HG02938 (cell line): ENCODE measurements around the gene PCDHA4.
"Not testable (repeated sequence)": the region's sequence is repeated elsewhere in the genome, so short reads cannot be mapped to it uniquely, and the experiment has no call there.

ENCODE experiments used
- ATAC-seq: cut with Tn5 transposase; IDR thresholded peaks from one replicate; pipeline ENCODE4 v1.9.1; 2021; ENCODE audit warnings: mild to moderate bottlenecking, moderate library complexity; ENCODE audit not compliant: unreplicated experiment

The PCDHA4 gene

DNA sequence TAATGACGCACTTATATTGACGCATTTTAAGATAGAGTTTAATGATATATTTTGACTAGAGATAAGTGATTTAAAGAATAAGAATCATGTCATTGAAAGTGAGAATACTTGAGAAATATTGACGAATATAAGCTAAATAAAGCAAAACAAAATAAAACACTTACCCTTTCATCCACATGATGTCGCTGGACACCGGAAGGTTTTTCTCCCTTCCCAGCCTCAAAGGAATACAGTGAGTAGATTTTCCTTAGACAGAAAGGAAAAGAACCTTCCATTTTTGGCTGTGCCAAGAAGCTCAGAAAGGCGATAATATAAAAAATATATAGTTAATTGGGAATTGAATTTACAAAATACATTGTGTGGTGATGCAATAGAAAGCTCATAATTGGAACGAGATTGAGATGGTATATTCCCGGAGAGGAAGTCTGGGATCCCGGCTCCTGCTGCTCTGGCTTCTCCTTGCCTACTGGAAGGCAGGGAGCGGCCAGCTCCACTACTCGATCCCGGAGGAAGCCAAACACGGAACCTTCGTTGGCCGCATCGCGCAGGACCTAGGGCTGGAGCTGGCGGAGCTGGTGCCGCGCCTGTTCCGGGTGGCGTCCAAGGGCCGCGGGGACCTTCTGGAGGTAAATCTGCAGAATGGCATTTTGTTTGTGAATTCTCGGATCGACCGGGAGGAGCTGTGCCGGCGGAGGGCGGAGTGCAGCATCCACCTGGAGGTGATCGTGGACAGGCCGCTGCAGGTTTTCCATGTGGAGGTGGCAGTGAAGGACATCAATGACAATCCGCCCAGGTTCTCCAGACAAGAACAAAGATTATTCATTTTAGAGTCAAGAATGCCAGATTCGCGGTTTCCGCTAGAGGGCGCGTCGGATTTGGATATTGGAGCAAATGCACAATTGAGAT is 14.8 kb downstream of the PCDHA4 start, which contains the start of gene PCDHA5:
Gene PCDHA5, plus strand, starts transcription at position 239 of the 906 bp plus-strand sequence.
- no peak for ATAC-seq

DNA sequence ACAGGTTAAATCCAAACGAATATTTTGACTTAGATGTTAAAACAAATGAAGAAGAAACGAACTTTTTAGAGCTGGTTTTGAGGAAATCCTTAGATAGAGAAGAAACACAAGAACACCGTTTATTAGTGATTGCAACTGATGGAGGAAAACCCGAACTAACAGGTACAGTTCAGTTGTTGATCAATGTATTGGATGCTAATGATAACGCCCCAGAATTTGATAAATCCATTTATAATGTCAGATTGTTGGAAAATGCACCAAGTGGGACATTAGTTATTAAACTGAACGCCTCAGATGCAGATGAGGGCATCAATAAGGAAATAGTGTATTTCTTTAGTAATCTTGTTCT is 15.4 kb downstream of the PCDHA4 start:
- ATAC-seq: no peak

DNA sequence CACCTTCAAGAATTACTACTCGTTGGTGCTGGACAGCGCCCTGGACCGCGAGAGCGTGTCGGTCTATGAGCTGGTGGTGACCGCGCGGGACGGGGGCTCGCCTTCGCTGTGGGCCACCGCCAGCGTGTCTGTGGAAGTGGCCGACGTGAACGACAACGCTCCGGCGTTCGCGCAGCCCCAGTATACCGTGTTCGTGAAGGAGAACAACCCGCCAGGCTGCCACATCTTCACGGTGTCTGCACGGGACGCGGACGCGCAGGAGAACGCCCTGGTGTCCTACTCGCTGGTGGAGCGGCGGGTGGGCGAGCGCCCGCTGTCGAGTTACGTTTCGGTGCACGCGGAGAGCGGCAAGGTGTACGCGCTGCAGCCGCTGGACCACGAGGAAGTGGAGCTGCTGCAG is 16.1 kb downstream of the PCDHA4 start:
- ATAC-seq: not testable (repeated sequence)

- no peak for ATAC-seq
These were observed 16.6 kb downstream of the PCDHA4 start for GRCh38 chr5:140823475-140823874.

DNA sequence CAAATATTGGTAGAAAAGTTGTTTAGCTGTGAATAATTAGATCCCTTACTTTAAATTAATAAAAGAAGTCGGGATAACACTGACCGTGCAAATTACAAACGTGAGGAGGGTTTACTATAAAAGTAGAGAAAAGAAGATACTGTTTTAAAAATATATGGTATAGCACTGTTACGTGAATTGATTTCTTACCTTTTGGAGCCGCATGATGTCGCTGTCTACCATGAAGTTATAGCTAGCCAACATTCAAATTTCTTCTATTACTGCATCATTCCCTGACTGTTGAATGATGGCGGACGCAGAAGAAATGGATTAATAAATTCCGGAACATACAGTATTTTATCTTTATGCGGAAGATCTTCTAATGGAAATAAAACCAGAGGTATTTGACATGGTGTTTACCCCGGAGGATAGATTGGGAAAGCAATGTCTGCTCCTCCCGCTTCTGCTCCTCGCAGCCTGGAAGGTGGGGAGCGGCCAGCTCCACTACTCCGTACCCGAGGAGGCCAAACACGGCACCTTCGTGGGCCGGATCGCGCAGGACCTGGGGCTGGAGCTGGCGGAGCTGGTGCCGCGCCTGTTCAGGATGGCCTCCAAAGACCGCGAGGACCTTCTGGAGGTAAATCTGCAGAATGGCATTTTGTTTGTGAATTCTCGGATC is 21.0 kb downstream of the PCDHA4 start, which contains the start of gene PCDHA6:
Gene PCDHA6, plus strand, starts transcription at position 257 of the 658 bp plus-strand sequence. Its CDS starts 132 bp downstream, at position 389.
- ATAC-seq: no peak

- no peak for ATAC-seq
These were observed 21.5 kb downstream of the PCDHA4 start for GRCh38 chr5:140828362-140828737.

- not testable (repeated sequence) for ATAC-seq
These were observed 22.9 kb downstream of the PCDHA4 start for GRCh38 chr5:140829511-140830501.

GRCh38 chr5:140833993-140834392 is 27.1 kb downstream of the PCDHA4 start, which contains the start of gene PCDHA7:
TSS of gene PCDHA7 (plus strand) at chr5:140834269. CDS start at chr5:140834384, 115 bp downstream.
- no peak for ATAC-seq

DNA sequence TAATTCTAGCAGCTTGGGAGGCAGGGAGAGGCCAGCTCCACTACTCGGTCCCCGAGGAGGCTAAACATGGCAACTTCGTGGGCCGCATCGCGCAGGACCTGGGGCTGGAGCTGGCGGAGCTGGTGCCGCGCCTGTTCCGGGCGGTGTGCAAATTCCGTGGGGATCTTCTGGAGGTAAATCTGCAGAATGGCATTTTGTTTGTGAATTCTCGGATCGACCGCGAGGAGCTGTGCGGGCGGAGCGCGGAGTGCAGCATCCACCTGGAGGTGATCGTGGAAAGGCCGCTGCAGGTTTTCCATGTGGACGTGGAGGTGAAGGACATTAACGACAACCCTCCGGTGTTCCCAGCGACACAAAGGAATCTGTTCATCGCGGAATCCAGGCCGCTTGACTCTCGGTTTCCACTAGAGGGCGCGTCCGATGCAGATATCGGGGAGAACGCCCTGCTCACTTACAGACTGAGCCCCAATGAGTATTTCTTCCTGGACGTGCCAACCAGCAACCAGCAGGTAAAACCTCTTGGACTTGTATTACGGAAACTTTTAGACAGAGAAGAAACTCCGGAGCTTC is 27.7 kb downstream of the PCDHA4 start:
- not testable (repeated sequence) for ATAC-seq

DNA sequence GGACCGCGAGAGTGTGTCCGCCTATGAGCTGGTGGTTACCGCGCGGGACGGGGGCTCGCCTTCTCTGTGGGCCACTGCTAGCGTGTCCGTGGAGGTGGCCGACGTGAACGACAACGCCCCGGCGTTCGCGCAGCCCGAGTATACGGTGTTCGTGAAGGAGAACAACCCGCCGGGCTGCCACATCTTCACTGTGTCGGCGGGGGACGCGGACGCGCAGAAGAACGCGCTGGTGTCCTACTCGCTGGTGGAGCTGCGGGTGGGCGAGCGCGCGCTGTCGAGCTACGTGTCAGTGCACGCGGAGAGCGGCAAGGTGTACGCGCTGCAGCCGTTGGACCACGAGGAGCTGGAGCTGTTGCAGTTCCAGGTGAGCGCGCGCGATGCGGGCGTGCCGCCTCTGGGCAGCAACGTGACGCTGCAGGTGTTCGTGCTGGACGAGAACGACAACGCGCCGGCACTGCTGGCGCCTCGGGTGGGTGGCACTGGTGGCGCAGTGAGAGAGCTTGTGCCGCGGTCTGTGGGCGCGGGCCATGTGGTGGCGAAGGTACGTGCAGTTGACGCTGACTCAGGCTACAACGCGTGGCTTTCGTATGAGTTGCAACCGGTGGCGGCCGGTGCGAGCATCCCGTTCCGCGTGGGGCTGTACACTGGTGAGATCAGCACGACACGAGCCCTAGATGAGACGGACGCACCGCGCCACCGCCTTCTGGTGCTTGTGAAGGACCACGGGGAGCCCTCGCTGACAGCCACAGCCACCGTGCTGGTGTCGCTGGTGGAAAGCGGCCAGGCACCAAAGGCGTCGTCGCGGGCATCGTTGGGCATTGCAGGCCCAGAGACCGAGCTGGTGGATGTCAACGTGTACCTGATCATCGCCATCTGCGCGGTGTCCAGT is 29.0 kb downstream of the PCDHA4 start:
- ATAC-seq: no peak

- ATAC-seq: no peak
These were observed 34.4 kb downstream of the PCDHA4 start, which contains the start of gene PCDHA8 for GRCh38 chr5:140840978-140841962. TSS of gene PCDHA8 (plus strand) at chr5:140841187. CDS start at chr5:140841322, 135 bp downstream.

- no peak for ATAC-seq
These were observed 36.2 kb downstream of the PCDHA4 start for GRCh38 chr5:140842798-140843733.

DNA sequence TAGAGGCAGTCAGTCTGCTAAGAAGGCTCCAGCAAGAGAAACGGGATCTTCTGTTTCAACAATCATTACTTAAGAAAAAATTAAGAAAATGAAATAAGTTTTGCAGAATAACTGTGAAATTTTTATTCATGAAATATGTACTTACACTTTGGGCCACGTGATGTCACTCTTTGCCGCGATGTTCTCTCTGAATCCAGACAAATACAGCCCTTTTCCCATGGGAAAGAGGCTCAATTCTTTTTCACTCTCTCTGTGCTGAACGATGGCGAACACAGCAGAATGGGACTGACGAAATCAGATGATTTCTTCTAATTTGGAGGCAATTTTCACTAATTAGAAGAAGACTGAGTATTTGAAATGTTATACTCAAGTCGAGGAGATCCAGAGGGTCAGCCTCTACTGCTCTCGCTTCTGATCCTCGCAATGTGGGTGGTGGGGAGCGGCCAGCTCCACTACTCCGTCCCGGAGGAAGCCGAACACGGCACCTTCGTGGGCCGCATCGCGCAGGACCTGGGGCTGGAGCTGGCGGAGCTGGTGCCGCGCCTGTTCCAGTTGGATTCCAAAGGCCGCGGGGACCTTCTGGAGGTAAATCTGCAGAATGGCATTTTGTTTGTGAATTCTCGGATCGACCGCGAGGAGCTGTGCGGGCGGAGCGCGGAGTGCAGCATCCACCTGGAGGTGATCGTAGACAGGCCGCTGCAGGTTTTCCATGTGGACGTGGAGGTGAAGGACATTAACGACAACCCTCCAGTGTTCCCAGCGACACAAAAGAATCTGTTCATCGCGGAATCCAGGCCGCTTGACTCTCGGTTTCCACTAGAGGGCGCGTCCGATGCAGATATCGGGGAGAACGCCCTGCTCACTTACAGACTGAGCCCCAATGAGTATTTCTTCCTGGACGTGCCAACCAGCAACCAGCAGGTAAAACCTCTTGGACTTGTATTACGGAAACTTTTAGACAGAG is 41.6 kb downstream of the PCDHA4 start, which contains the start of gene PCDHA9:
Gene PCDHA9, plus strand, starts transcription at position 244 of the 964 bp plus-strand sequence. Its CDS starts 114 bp downstream, at position 358.
- not testable (repeated sequence) for ATAC-seq

DNA sequence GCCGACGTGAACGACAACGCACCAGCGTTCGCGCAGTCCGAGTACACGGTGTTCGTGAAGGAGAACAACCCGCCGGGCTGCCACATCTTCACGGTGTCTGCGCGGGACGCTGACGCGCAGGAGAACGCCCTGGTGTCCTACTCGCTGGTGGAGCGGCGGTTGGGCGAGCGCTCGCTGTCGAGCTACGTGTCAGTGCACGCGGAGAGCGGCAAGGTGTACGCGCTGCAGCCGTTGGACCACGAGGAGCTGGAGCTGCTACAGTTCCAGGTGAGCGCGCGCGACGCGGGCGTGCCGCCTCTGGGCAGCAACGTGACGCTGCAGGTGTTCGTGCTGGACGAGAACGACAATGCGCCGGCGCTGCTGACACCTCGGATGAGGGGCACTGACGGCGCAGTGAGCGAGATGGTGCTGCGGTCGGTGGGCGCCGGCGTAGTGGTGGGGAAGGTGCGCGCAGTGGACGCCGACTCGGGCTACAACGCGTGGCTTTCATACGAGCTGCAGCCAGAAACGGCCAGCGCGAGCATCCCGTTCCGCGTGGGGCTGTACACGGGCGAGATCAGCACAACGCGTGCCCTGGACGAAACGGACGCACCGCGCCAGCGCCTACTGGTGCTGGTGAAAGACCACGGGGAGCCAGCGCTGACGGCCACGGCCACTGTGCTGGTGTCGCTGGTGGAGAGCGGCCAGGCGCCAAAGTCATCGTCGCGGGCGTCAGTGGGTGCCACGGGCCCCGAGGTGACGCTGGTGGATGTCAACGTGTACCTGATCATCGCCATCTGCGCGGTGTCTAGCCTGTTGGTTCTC is 43.2 kb downstream of the PCDHA4 start:
- not testable (repeated sequence) for ATAC-seq
